Kidney epithelial cell (primary cell): ENCODE measurements around the gene BICRA. TPM values are rescaled to one million over a fixed set of nuclear protein-coding genes. Genes with fewer than 3 reads are reported as not detected.
"Not testable (repeated sequence)": the region's sequence is repeated elsewhere in the genome, so short reads cannot be mapped to it uniquely, and the experiment has no call there.

Source experiments
- DNase-seq: peaks from one replicate; pipeline ENCODE4 v3.0.0-alpha.2; 2010; ENCODE audit warnings: low read depth
- H3K27me3 ChIP-seq: 2 replicates; pipeline ENCODE4 v1.6.0; 2011; ENCODE audit warnings: low read length; ENCODE audit not compliant: control insufficient read depth, insufficient read depth
- H3K36me3 ChIP-seq: 2 replicates; pipeline ENCODE4 v1.5.1; 2011; ENCODE audit warnings: low read length; ENCODE audit not compliant: control insufficient read depth, insufficient read depth
- H3K4me3 ChIP-seq: 2 replicates; pipeline ENCODE4 v1.5.1; 2011; ENCODE audit warnings: low read depth, mild to moderate bottlenecking, control low read depth, low read length
- CTCF ChIP-seq: IDR thresholded peaks from 2 replicates; pipeline ENCODE4 v1.5.1; 2011; ENCODE audit warnings: mild to moderate bottlenecking, moderate library complexity, low read length, control low read depth, inconsistent platforms; ENCODE audit not compliant: insufficient read depth, poor library complexity, severe bottlenecking
- total RNA-seq: library from RNA; depleted of rRNA; stranded (reverse); fragments of >200 nt; gene quantifications from 2 replicates; pipeline ENCODE4 v1.2.3, GENCODE V29; 2015

BICRA gene
- total RNA-seq, 1 donor from 2014 or later, result 11.2 TPM

- peak; percentile 92 for TF ChIP-seq CTCF
- H3K36me3 ChIP-seq, result peaks cover 1% of the 10 kb centered on the region
- no peak for DNase-seq
- H3K4me3 ChIP-seq, result peak within 1 kb of the TSS; percentile 75
- H3K27me3 ChIP-seq, result no peaks in the 10 kb centered on the region
These were observed 104.4 kb downstream of the BICRA start, which contains the start of gene EHD2 for GRCh38 chr19:47713046-47714021. Gene EHD2, plus strand, starts transcription at chr19:47713422. Its CDS starts 3,191 bp downstream, at chr19:47716613.

DNA sequence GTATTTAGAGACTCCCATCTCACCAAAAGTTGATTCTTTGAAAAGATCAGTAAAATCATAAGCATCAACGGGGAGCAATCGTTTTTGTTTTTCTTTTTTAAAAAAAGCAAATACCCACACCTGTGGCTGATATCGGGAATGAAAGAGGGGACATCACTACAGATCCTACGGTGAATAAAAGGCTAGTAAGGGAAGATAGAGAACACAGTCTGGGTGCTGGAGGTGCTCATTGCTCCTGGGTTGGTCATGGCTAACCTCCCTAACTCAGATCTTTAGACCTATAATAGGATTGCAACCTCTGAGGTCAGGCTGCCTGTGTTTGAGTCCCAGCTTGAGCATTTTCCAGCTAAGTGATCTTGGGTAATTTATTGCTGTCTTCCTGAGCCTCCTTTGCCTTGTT is 105.4 kb downstream of the BICRA start:
- H3K4me3 ChIP-seq, result peak overlapping the region; percentile 75
- TF ChIP-seq CTCF, result no peak
- DNase-seq, result no peak

DNA sequence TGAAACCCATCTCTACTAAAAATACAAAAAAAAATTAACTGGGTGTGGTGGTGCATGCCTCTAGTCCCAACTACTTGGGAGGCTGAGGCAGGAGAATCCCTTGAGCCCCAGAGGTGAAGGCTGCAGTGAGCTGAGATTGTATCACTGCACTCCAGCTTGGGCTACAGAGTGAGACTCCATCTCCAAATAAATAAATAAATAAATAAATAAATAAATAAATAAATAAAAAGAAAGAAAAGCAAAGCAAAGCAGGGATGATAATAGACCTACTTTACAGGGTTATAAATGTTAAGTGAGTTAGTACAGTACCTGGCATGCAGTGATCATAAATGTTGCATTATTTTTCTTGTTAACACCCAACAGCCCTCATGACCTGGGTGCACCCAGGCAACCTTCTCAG is 105.9 kb downstream of the BICRA start:
- not testable (repeated sequence) for H3K27me3 ChIP-seq, H3K4me3 ChIP-seq, DNase-seq, H3K36me3 ChIP-seq

More for the DNA sequence above, 105.4 kb downstream of the BICRA start:
- Histone ChIP-seq H3K27me3 (no peaks in the 10 kb centered on the region), H3K36me3 (peaks cover 1% of the 10 kb centered on the region)

- no peak for DNase-seq
- no peaks in the 10 kb centered on the region for H3K27me3 ChIP-seq
- TF ChIP-seq CTCF, result no peak
- no peak overlapping the region for H3K4me3 ChIP-seq
- H3K36me3 ChIP-seq, result peaks cover 2% of the 10 kb centered on the region
These were observed 107.5 kb downstream of the BICRA start for GRCh38 chr19:47716270-47716937.

DNA sequence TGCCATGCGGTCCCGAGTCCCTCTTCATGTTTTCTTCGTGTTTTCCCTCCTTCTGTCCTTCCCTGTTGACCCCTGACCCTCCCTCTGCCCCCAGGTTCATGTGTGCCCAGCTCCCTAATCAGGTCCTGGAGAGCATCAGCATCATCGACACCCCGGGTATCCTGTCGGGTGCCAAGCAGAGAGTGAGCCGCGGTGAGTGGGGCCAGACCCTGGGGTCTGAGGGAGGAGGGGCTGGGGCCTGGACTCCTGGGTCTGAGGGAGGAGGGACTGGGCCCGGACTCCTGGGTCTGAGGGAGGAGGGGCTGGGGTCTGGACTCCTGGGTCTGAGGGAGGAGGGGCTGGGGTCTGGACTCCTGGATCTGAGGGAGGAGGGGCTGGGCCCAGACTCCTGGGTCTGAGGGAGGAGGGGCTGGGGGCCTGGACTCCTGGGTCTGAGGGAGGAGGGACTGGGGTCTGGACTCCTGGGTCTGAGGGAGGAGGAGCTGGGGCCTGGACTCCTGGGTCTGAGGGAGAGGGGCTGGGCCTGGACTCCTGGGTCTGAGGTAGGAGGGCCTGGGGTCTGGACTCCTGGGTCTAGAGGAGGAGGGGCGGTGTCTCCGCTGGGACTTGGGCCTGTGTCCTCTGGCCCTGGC is 109.6 kb downstream of the BICRA start:
- not testable (repeated sequence) for H3K36me3 ChIP-seq, H3K27me3 ChIP-seq, DNase-seq, H3K4me3 ChIP-seq

- no peak for TF ChIP-seq CTCF
- Histone ChIP-seq H3K4me3 (no peak overlapping the region), H3K36me3 (peaks cover 2% of the 10 kb centered on the region), H3K27me3 (no peaks in the 10 kb centered on the region)
- peak; percentile 70 for DNase-seq
These were observed 110.3 kb downstream of the BICRA start for GRCh38 chr19:47719047-47719859.
